Inflammatory macrophage (primary cell): ENCODE results near the gene COL1A1.

ENCODE experiments used
- DNase-seq, 2 donors: peaks; one replicate each; pipeline ENCODE4 v3.0.0-alpha.2; 2020 to 2022

Gene COL1A1

GRCh38 chr17:50213026-50214022, 11.9 kb upstream of the COL1A1 start:
- peak; percentile 26 to 64 for DNase-seq

- no peak for DNase-seq
Measured at GRCh38 chr17:50212121-50212843, 10.9 kb upstream of the COL1A1 start.

GRCh38 chr17:50211249-50212120, 10.1 kb upstream of the COL1A1 start:
- no peak for DNase-seq

GRCh38 chr17:50210240-50211225, 9.1 kb upstream of the COL1A1 start:
- DNase-seq: peak in 1 of 2 donors; percentile 5

- DNase-seq: peak; percentile 13 to 67
Measured at GRCh38 chr17:50209472-50210239, 8.2 kb upstream of the COL1A1 start.

- no peak for DNase-seq
Measured at GRCh38 chr17:50209133-50209471, 7.7 kb upstream of the COL1A1 start.

- DNase-seq: no peak
Measured at GRCh38 chr17:50208611-50209061, 7.2 kb upstream of the COL1A1 start.

- DNase-seq: no peak
Measured at GRCh38 chr17:50207792-50208567, 6.5 kb upstream of the COL1A1 start.

- DNase-seq: no peak
Measured at GRCh38 chr17:50207315-50207714, 5.9 kb upstream of the COL1A1 start.

- DNase-seq: no peak
Measured at GRCh38 chr17:50206604-50207293, 5.3 kb upstream of the COL1A1 start.

GRCh38 chr17:50205963-50206505, 4.6 kb upstream of the COL1A1 start:
- no peak for DNase-seq

- peak; percentile 24 to 40 for DNase-seq
Measured at GRCh38 chr17:50205111-50205962, 3.9 kb upstream of the COL1A1 start.

- DNase-seq: no peak
Measured at GRCh38 chr17:50204431-50204830, 3.0 kb upstream of the COL1A1 start.

- no peak for DNase-seq
Measured at GRCh38 chr17:50203604-50204345, 2.3 kb upstream of the COL1A1 start.

GRCh38 chr17:50203086-50203485, 1.7 kb upstream of the COL1A1 start:
- no peak for DNase-seq

GRCh38 chr17:50200457-50201275, 765 bp downstream of the COL1A1 start:
- DNase-seq: peak; percentile 75 to 84
